GM13976 (cell line): ENCODE measurements around the gene PLCB1.

Source experiments
- DNase-seq: peaks from one replicate; pipeline ENCODE4 v3.0.0; 2012; ENCODE audit warnings: low spot score
- in situ Hi-C: fragments of 300-500 bp; cut with MboI; formaldehyde crosslinking; loops from one replicate; pipeline ENCODE4 v1.12.0; 2022; ENCODE audit warnings: low sequenced_read_pairs, mixed read lengths, inconsistent platforms; ENCODE audit not compliant: unreplicated experiment
- TF ChIP-seq, protein P1 (sequence below): IDR thresholded peaks from 2 replicates; pipeline ENCODE4 v1.5.1; 2012; ENCODE audit warnings: borderline replicate concordance, mild to moderate bottlenecking; ENCODE audit not compliant: insufficient read depth; ENCODE audit errors: extremely low read depth, missing control alignments, control extremely low read depth

The PLCB1 gene

DNA sequence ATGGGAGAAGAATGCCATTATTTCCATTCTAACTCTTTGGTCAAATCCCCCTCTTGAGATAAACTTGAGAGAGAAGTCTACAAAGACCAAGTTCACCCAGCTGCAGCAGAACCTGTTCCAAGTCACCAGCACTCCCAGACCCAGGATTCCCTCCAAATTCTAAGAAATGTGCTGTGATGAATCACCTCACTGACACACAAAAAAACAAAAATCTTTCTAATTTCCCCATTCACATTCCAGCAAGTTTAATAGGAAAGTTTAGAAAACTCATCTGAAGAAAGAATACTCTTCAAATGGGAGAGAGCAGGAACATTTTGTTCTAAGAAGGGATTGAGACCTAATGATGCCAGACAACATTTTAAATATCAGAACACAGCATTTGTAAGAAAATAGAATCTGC, 723.2 kb downstream of the PLCB1 start:
- in situ Hi-C loops = no loop called here
- TF ChIP-seq, protein P1, sequence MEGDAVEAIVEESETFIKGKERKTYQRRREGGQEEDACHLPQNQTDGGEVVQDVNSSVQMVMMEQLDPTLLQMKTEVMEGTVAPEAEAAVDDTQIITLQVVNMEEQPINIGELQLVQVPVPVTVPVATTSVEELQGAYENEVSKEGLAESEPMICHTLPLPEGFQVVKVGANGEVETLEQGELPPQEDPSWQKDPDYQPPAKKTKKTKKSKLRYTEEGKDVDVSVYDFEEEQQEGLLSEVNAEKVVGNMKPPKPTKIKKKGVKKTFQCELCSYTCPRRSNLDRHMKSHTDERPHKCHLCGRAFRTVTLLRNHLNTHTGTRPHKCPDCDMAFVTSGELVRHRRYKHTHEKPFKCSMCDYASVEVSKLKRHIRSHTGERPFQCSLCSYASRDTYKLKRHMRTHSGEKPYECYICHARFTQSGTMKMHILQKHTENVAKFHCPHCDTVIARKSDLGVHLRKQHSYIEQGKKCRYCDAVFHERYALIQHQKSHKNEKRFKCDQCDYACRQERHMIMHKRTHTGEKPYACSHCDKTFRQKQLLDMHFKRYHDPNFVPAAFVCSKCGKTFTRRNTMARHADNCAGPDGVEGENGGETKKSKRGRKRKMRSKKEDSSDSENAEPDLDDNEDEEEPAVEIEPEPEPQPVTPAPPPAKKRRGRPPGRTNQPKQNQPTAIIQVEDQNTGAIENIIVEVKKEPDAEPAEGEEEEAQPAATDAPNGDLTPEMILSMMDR = no peak
- no peak for DNase-seq

DNA sequence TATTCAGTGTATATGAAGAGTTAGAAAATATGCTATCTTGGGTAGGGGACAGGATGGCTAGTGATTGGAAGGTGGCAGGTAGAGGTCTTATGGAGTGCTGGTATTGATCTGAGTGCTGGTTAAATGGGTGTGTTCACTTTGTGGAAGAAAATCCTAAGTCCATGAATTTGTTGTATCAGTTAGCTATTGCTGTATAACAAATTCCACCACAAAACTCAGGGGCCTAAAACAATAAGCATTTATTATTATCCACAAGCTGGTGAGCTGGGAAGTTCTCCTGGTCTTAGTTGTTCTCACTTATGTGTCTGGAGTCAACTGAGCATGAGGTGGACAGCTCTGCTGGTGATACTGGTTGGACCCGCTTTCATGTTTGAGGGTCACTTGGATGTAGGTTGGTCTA, 724.6 kb downstream of the PLCB1 start:
- TF ChIP-seq, protein P1 = no peak
- DNase-seq = no peak
- in situ Hi-C loops = no loop called here

DNA sequence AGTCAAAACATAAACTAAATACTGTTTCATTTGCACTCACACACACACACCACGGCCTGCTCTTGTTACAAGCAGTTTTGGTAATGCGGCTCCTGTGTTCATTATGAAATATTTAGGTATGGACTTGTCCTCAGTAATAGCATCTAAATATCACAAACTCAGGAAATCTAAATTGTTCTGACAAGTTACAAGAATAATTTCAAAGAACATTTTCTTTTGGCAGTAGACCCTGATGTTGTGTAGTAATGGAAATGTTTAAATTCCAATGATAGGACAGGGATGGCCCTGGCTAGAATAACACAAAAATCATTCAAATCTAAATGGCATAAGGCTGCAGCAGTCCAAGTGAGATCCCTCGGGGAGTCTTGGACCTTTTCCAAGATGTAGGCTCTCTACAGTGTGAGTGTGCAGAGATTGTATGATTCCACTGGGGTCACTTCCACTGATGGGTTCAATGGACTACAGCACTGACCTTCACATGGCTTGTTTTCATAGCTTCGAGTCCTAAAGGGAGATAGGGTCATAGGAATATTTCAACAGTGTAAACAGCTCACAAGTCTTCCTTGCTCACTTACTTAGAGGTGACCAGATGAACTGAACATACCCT, 726.2 kb downstream of the PLCB1 start:
- in situ Hi-C loops = no loop called here

DNA sequence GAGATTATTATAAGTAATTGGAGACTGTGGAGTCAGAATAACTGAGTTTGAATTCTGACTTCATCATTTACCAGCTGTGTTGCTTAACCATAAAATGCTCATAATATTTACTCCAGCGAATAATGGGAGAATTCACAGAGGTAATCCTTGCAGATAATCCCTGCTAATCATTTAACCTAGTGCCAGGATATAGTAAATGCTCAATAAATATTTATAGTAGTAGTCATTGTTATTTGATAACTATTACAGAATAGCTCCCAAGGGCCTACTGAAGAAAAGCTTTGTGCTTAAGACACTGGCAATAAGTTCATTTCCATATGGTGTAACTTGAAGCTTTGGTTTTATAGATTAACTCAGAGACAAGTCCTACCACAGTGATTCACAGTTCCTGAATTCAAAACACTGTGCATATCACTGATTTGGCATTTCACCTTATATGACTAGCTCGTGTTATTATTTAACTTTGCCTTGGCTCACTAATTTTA, 728.0 kb downstream of the PLCB1 start:
- in situ Hi-C loops = no loop called here
- DNase-seq = no peak
- TF ChIP-seq, protein P1 = no peak

More for the DNA sequence above, 726.2 kb downstream of the PLCB1 start:
- no peak for DNase-seq
- TF ChIP-seq, protein P1 = no peak

DNA sequence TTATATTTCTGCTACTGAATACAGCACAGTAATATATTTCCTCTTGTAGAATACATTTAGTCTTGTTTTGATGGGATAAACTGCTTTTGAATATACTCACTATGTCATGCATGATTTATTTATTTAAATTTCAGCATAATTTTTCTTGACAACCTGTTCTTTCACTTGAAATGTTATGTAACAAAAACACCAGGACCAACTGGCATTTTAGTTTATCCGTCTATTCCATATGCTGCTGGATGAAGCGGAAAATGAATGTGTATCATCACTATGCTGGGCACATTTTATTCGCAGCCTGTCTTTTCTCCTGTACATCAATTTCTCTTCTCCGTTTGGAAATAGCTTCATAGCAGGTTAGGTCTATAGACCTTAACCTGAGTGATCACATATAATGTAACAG, 730.0 kb downstream of the PLCB1 start:
- in situ Hi-C loops = no loop called here

DNA sequence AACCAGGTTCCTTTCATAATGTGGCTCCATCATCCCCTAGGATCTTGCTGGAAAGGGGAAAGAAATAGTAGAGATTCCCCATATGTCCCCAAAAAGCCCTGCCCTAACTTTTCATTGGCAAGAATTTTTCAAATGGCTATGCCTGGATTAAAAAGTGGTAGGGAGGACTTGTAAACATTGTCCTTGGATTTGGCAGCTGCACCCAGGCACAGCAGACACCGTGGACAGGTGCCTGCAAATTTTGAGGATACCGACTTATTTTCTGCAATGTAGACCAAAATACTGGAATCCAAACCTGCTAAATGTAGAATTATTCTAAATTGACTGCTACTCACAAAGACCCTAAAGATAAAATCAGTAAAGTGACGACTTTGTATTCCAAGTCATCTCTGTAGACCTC, 733.6 kb downstream of the PLCB1 start:
- DNase-seq = no peak
- TF ChIP-seq, protein P1 = no peak
- in situ Hi-C loops = no loop called here

More for the DNA sequence above, 730.0 kb downstream of the PLCB1 start:
- no peak for DNase-seq
- TF ChIP-seq, protein P1 = no peak
